GM21717 (cell line): ENCODE measurements around the gene NAGPA.

Experiments used
- ATAC-seq: cut with Tn5 transposase; IDR thresholded peaks from one replicate; pipeline ENCODE4 v1.9.1; 2021; ENCODE audit warnings: mild to moderate bottlenecking, moderate library complexity; ENCODE audit not compliant: unreplicated experiment

The NAGPA gene

GRCh38 chr16:5006348-5007193 lies 27.2 kb downstream of the NAGPA start:
- no peak for ATAC-seq

- no peak for ATAC-seq
These were observed 27.8 kb downstream of the NAGPA start for GRCh38 chr16:5005916-5006315.

- no peak for ATAC-seq
These were observed 29.4 kb downstream of the NAGPA start for GRCh38 chr16:5004311-5004710.

- no peak for ATAC-seq
These were observed 29.9 kb downstream of the NAGPA start for GRCh38 chr16:5003828-5004227.

GRCh38 chr16:5003211-5003610 lies 30.5 kb downstream of the NAGPA start:
- ATAC-seq = no peak

- ATAC-seq = no peak
These were observed 31.0 kb downstream of the NAGPA start for GRCh38 chr16:5002699-5003143.

- no peak for ATAC-seq
These were observed 31.7 kb downstream of the NAGPA start for GRCh38 chr16:5001986-5002385.

GRCh38 chr16:5001571-5001970 lies 32.2 kb downstream of the NAGPA start:
- ATAC-seq = no peak

GRCh38 chr16:5000573-5001001 lies 33.1 kb downstream of the NAGPA start:
- no peak for ATAC-seq

GRCh38 chr16:4994719-4995434 lies 38.9 kb downstream of the NAGPA start:
- no peak for ATAC-seq

GRCh38 chr16:4991754-4992153 lies 42.0 kb downstream of the NAGPA start:
- no peak for ATAC-seq

- ATAC-seq = no peak
These were observed 43.3 kb downstream of the NAGPA start for GRCh38 chr16:4990415-4990814.

GRCh38 chr16:4989391-4990006 lies 44.2 kb downstream of the NAGPA start:
- ATAC-seq = no peak

- ATAC-seq = no peak
These were observed 45.1 kb downstream of the NAGPA start for GRCh38 chr16:4988647-4989046.

GRCh38 chr16:4987580-4988374 lies 46.0 kb downstream of the NAGPA start:
- ATAC-seq = no peak

GRCh38 chr16:4987250-4987579 lies 46.5 kb downstream of the NAGPA start:
- ATAC-seq = no peak

- ATAC-seq = no peak
These were observed 49.4 kb downstream of the NAGPA start for GRCh38 chr16:4984174-4984990.

GRCh38 chr16:4982056-4982867 lies 51.5 kb downstream of the NAGPA start:
- no peak for ATAC-seq

GRCh38 chr16:4981473-4981872 lies 52.3 kb downstream of the NAGPA start:
- no peak for ATAC-seq
